ENCODE data around the gene SMPDL3B.

Gene SMPDL3B

GRCh38 chr1:27940870-27941560 lies 6.2 kb downstream of the SMPDL3B start:
- DNase-seq (ENCODE audit: low read depth): no peak

GRCh38 chr1:27941671-27942540 lies 7.1 kb downstream of the SMPDL3B start:
- no peak for DNase-seq (ENCODE audit: low read depth)

- DNase-seq (ENCODE audit: low read depth): no peak
Observed at GRCh38 chr1:27945020-27945419, 10.2 kb downstream of the SMPDL3B start.

GRCh38 chr1:27949027-27949426 lies 14.2 kb downstream of the SMPDL3B start:
- DNase-seq (ENCODE audit: low read depth): no peak

- no peak for DNase-seq (ENCODE audit: low read depth)
Observed at GRCh38 chr1:27951396-27951795, 16.6 kb downstream of the SMPDL3B start.

GRCh38 chr1:27952147-27952546 lies 17.3 kb downstream of the SMPDL3B start:
- no peak for DNase-seq (ENCODE audit: low read depth)

GRCh38 chr1:27954186-27954585 lies 19.4 kb downstream of the SMPDL3B start:
- no peak for DNase-seq (ENCODE audit: low read depth)

- no peak for DNase-seq (ENCODE audit: low read depth)
Observed at GRCh38 chr1:27955076-27955475, 20.3 kb downstream of the SMPDL3B start.

GRCh38 chr1:27956761-27957160 lies 22.0 kb downstream of the SMPDL3B start:
- no peak for DNase-seq (ENCODE audit: low read depth)

GRCh38 chr1:27957655-27958054 lies 22.9 kb downstream of the SMPDL3B start:
- no peak for DNase-seq (ENCODE audit: low read depth)

- no peak for DNase-seq (ENCODE audit: low read depth)
Observed at GRCh38 chr1:27958513-27958912, 23.7 kb downstream of the SMPDL3B start.

- peak; percentile 78 for DNase-seq (ENCODE audit: low read depth)
Observed at GRCh38 chr1:27959792-27960603, 25.2 kb downstream of the SMPDL3B start, which contains the start of gene XKR8. Gene XKR8, plus strand, starts transcription at chr1:27959973. Its CDS starts 97 bp downstream, at chr1:27960070.

- DNase-seq (ENCODE audit: low read depth): no peak
Observed at GRCh38 chr1:27960762-27961645, 26.2 kb downstream of the SMPDL3B start.

GRCh38 chr1:27961646-27962221 lies 26.9 kb downstream of the SMPDL3B start:
- no peak for DNase-seq (ENCODE audit: low read depth)

GRCh38 chr1:27963393-27963792 lies 28.6 kb downstream of the SMPDL3B start:
- no peak for DNase-seq (ENCODE audit: low read depth)

GRCh38 chr1:27966402-27967105 lies 31.8 kb downstream of the SMPDL3B start:
- DNase-seq (ENCODE audit: low read depth): no peak

- DNase-seq (ENCODE audit: low read depth): no peak
Observed at GRCh38 chr1:27967106-27967883, 32.5 kb downstream of the SMPDL3B start.

GRCh38 chr1:27967884-27968466 lies 33.2 kb downstream of the SMPDL3B start:
- DNase-seq (ENCODE audit: low read depth): no peak

- no peak for DNase-seq (ENCODE audit: low read depth)
Observed at GRCh38 chr1:27968692-27969091, 33.9 kb downstream of the SMPDL3B start.
